GM15510 (cell line): ENCODE data around the gene CCN2.

Experiments
- POLR2A ChIP-seq: IDR thresholded peaks from 3 replicates; pipeline ENCODE4 v1.6.1; 2011; ENCODE audit warnings: borderline replicate concordance; ENCODE audit not compliant: insufficient read length; ENCODE audit errors: extremely low read depth

Gene CCN2

DNA sequence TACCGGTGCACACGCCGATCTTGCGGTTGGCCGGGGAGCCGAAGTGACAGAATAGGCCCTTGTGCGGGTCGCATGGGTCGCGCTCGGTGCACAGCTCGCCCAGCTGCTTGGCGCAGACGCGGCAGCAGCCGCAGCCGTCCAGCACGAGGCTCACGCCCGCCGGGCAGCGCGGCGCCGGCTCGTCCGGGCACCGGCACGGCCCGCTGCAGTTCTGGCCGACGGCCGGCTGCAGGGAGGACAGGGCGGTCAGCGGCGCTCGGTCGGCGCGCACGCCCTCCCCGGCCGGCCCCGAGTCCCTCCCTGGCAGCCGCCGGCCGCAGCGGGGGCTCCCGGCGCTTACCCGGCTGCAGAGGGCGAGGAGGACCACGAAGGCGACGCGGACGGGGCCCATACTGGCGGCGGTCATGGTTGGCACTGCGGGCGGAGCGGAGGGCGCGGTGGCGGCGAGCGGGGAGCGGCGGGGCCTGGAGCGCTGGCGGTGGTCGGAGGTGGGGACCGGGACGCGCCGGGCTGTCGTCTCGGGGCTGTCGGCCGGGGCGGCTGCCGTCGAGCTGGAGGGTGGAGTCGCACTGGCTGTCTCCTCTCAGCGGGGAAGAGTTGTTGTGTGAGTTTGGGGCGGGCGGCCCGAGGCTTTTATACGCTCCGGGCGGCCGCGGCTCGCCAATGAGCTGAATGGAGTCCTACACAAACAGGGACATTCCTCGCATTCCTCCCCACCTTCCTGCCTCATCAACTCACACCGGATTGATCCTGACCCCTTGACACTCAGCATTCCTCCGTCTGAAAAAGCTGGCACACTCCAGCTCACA is at the start of gene CCN2:
CCN2 (minus strand) TSS at position 606 of the 809 bp plus-strand sequence; CDS start at position 406, 200 bp downstream.
- no peak for TF ChIP-seq POLR2A

- no peak for TF ChIP-seq POLR2A
Observed at GRCh38 chr6:132000296-132000695, 49.1 kb upstream of the CCN2 start.

DNA sequence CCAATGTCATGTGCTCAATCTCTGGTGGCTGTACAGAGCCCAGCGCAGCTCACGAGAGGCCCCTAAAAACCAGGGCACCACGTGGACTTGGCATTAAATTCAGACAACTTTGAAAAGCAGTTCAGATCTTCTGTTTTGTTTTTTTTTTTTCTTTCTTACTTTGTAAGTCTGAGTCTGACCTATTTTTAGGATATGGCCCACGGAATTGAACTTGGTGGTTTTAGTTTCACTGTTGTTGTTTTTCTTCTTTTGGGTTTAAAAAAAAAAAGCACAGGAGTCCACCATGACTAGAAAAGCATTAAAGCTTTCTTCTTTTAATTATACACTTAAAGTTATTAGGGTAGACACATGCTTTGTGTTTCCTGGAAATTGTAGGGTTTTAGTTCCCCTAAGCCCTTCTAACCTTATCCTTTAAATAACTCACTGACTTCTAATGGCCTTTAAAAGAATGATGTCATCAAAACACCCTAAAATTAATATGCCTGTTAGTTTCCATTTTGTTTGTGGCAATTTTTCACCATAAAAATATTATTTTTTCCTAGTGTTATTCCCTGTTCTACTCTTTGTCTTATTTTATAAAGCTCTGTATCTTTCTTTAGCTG is 48.5 kb upstream of the CCN2 start:
- TF ChIP-seq POLR2A: no peak

GRCh38 chr6:131998255-131998982 is 47.2 kb upstream of the CCN2 start:
- TF ChIP-seq POLR2A: no peak

DNA sequence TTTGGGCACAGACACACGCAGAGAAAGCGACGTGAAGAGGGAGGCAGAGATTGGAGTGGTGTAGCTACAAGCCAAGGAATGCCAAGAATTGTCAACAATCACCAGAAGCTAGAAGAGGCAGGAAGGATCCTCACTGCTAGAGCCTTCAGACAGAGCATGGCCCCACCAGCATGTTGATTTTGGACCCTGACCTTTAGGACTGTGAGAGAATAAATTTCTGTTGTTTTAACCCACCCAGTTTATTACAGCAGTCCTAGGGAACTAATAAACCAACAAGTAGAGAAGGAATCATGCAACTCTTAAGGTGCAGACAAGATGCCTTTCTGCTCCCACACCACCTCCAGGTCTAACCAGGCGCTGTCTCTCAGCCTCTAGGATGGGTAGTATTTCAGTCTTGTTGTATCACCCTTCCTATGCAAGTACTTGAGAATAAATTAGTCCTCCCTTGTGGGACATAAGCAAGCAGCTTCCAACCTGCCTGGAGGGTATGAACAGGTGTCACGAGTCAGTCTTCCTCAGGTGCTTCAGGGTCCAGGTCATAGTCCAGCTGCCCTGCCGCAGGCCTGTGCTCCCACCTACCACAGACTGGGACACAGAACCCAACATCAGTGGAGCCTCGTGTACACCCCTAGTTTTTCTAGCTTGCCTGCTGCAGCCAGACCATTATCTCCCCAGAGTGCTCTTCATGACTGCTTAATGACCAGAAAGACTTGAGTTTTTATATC is 46.4 kb upstream of the CCN2 start:
- no peak for TF ChIP-seq POLR2A

GRCh38 chr6:131995917-131996316 is 44.7 kb upstream of the CCN2 start:
- no peak for TF ChIP-seq POLR2A

DNA sequence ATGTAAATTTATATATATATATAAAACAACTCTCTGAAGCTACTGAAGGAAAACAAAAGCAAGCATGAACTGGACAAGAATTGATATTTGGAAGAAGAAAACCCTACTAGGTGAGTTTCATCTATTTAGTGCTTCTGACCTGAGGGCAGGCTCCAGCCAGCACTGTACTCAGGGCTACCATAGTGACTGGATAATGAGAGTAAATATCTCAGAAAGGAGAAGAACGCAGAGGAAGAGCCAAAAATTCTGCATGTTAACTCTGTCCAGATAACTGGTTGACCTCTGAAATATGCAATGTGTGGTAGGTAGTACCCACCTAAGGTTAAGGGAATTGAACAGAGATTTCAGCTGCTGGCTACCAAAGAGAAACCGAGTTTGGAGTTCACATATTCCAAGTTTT is 41.4 kb upstream of the CCN2 start:
- TF ChIP-seq POLR2A: no peak

GRCh38 chr6:131989036-131989435 is 37.9 kb upstream of the CCN2 start:
- no peak for TF ChIP-seq POLR2A

DNA sequence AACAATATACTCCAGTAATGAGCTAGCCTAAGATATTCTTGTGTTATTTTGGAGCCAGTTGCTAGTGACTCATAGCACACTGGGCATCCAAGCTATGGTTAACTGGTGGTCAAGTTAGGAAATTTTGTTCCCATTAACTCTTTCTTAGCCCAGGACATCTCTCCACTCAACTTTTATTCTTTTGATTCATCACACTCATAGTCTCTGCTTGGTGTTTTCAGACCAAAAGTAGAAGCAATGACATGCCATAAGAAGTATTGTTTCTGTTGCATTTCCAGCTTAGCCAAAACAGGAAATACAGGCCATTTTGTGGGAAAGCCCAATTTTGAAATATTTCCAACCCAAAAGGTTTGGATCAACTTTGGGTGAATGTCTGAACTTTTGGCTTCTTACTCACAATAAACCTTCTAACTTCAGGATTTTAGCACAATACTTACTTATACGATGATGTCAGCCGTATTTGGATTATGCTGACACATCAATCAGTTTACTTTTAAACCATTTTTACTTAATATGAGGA is 31.6 kb upstream of the CCN2 start:
- no peak for TF ChIP-seq POLR2A

- no peak for TF ChIP-seq POLR2A
Observed at GRCh38 chr6:131981624-131981978, 30.4 kb upstream of the CCN2 start.

DNA sequence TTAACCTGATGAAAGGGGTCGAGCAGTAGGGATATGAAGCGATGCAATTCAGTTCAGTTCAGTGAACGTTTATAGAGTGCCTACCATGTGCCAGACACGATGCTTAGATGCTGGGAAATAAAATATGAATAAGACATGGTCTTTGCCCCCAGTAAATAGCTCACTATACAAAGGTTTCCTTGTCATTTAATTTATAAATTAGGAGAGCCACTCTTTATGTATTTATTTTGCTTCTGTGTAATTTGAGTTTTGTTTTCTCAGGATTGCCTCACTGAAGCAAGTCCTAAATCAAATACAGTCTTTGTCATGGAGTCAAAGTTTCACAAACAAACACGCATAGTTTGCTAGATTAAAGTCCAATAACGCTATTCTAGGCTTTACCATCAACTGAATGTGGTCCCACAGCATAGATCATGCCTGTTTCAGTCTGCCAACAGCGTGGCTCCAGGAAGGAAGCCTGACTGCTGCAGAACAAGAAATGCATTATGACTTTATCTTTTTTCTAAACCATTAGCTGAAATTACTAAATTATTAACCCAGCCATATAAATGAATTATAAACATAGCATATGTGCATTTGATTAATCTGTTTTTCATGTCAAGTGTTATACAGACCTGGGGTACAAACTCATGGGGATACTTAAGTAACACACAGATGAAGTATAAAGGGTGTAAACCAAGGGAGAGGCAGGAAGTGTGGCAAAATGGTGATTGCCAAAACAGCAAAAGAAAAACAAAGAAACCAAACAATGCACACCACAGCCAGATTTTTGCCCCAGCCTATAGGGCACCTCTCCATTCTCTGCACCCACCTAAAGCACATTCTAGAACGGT is 29.8 kb upstream of the CCN2 start:
- TF ChIP-seq POLR2A: no peak

GRCh38 chr6:131980338-131980790 is 29.2 kb upstream of the CCN2 start:
- no peak for TF ChIP-seq POLR2A

GRCh38 chr6:131979515-131980337 is 28.6 kb upstream of the CCN2 start:
- TF ChIP-seq POLR2A: no peak

DNA sequence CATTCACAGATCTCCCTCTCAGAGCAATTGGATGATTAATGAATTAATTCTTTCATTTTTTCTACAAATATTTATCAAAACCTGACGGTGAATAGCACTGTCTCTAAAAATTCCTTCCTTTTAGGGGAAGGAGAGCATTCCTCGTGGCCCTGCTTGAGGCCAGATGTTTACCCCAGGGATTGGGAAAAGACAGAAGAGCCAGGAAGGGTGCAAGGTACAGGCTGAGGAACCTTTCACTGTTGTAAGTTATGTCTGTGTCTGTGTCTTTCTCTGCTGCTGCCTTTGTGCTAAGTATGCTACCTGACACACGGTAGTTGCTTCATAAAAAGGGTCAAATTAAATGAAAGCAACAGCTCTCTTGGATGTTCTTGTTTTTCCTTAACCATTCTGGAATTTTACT is 27.4 kb upstream of the CCN2 start:
- no peak for TF ChIP-seq POLR2A

DNA sequence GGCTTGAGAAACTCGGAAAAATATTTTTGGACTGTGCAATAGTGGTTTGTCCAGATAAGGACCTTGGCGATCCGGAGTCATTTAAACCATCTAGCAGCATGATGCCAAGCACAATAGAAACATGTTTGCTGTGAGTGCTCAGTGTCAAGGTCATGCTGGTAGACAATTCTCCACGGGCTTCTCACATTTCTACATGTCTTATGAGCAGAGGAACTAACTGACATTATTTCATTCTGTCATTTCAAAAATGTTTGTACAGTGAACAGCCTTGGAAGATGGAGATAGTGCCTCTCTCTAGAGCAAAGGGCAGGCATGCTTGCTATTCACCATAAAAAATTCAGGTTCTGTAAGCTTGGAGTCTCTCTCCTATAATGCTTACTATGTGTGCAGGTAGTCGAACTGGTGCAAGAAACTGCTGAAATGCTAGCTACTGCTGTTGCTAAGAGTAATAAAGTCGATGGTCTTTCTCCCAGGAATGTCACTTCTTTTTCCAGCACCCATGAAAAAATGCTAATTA is 25.4 kb upstream of the CCN2 start:
- no peak for TF ChIP-seq POLR2A
